ENCODE measurements around the gene PRKAG2.

Gene PRKAG2

DNA sequence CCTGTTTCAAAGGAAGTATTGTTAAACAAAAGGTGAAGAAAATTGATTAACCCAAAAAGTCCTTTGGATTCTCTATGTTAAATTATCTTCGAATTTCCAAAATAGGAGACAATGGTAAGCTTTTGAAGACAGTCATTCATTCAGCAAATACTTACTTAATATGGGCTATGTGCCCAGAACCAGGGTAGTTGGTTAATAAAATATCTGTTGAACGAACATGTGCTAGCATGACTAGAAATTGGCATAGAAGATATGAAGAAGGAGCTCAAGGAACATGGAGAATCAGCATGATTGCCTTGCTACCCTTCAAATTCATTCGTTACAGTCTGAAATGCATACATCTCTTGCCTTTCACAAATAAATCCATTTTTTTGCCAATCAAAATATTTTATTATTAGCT lies 234.2 kb downstream of the PRKAG2 start:
- no peak for DNase-seq (ENCODE audit: low read depth)

- no peak for DNase-seq (ENCODE audit: low read depth)
Measured at GRCh38 chr7:151641587-151641986, 235.3 kb downstream of the PRKAG2 start.

DNA sequence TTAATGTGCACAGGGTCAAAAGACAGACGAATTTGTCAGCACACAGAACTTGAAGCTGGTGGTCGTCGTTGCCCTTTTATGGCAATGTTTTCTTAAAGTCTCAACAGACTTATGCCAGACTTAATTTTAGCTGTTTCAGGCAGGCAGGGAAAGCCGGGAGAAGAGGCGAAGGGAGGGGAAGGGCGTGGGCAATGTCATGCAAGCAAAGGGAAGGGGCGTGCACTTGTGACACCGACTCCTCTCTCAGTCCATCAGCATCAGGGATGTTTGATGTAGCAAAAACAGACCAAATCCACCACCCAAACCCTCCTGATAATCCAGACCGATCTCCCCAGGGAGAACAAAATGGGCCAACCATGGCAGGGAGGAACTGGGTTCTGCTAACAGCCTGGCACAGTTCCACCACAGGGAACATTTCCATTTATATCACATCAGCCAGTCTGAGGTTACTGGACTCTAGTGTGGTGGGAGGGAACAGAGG lies 239.1 kb downstream of the PRKAG2 start:
- DNase-seq (ENCODE audit: low read depth): peak; percentile 31

GRCh38 chr7:151634643-151635042 lies 242.3 kb downstream of the PRKAG2 start:
- no peak for DNase-seq (ENCODE audit: low read depth)

- no peak for DNase-seq (ENCODE audit: low read depth)
Measured at GRCh38 chr7:151633516-151633812, 243.5 kb downstream of the PRKAG2 start.

- no peak for DNase-seq (ENCODE audit: low read depth)
Measured at GRCh38 chr7:151632750-151633515, 244.0 kb downstream of the PRKAG2 start.

GRCh38 chr7:151631953-151632749 lies 244.8 kb downstream of the PRKAG2 start:
- no peak for DNase-seq (ENCODE audit: low read depth)

DNA sequence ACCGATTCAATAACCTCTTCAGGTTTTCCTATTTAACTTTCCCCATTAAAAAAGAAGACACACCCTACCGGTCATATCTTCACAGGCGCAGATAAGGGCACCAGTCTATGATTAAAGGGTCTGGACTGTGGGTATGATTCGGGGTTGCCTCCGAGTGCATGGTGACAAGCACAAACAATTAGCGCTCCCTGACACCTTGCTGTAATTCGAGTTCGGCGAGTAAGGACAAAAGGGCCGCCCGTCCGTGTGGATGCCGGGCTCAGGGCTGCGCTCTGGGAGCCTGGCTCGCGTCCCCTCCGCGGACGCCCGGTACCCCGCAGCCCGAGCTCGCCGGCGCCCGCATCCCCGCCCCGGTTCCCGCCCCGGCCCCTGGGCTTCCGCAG lies 245.4 kb downstream of the PRKAG2 start:
- DNase-seq (ENCODE audit: low read depth): no peak

GRCh38 chr7:151630851-151631569 lies 245.9 kb downstream of the PRKAG2 start:
- no peak for DNase-seq (ENCODE audit: low read depth)

DNA sequence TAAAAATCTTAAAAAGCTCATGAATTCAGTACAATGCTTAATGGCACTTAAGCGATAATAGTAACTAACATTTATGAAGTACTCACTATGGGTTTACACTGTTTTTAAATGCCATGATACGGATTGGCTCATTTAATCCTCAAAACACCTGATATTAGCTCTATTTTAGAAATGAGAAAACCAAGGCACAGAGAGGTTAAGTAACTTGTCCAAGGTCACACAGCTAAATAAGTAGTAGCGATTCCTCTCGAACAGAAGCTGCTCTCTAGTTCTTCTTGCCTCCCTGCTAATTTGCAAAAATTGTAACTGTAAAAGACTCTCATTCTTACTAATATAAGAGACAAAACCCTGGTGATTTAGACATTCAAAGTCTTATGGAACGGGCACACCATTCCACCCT lies 246.6 kb downstream of the PRKAG2 start:
- DNase-seq (ENCODE audit: low read depth): no peak

- no peak for DNase-seq (ENCODE audit: low read depth)
Measured at GRCh38 chr7:151629713-151630272, 247.1 kb downstream of the PRKAG2 start.

- no peak for DNase-seq (ENCODE audit: low read depth)
Measured at GRCh38 chr7:151628846-151629604, 247.9 kb downstream of the PRKAG2 start.

DNA sequence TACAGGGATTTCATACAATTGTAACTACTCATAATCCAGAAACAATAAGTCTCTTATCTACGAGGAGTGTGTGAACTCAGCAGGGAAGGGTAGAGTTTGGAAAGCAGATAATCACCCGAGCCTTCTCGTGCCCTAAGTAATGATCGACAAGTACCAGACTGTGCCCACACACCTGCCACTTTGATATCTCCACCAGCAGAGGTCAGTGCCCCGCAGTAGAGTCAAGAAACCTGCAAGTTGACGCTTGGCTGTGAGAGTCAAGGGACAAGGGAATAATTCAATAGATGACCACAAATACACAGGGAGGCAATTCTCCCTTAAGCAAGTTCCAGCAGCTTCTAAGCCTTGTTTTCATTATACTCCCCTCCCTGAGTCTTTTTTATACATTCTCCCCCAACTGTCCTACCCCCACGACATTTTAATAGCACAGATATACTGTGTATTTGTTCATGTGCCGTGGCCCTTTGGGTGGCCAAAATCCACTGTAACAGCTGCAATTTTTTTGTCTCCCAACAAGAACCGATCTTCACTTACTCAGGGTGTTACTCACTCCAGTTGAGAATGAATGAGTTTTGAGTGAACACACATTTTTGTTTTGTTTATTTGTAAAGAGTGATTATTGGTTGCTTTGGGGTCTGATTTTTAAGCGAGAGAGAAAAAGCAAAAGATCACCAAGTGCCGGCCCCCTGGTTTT lies 250.3 kb downstream of the PRKAG2 start:
- no peak for DNase-seq (ENCODE audit: low read depth)

DNA sequence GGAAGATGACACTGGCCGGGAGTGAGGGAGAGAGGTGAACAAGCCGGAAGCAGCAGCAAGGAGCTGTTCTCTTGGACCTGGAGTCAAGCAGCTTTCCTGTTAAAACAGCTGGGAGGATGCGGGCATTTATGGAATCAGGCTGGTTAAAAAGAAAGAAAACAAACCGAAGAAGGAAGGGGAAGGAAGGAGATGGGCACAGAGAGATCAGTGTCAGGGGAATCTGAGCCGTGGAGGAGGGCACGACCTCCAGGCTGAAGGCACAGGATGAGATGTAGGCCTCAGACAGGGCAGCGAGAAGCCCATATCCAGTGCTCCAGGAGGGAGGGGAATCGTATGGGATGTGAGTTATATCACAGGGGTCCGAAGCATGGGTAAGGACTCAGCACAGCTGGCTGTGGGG lies 251.3 kb downstream of the PRKAG2 start:
- DNase-seq (ENCODE audit: low read depth): no peak

- DNase-seq (ENCODE audit: low read depth): no peak
Measured at GRCh38 chr7:151624246-151624928, 252.5 kb downstream of the PRKAG2 start.

- no peak for DNase-seq (ENCODE audit: low read depth)
Measured at GRCh38 chr7:151623766-151624165, 253.1 kb downstream of the PRKAG2 start.

- DNase-seq (ENCODE audit: low read depth): no peak
Measured at GRCh38 chr7:151621961-151622360, 255.0 kb downstream of the PRKAG2 start.

DNA sequence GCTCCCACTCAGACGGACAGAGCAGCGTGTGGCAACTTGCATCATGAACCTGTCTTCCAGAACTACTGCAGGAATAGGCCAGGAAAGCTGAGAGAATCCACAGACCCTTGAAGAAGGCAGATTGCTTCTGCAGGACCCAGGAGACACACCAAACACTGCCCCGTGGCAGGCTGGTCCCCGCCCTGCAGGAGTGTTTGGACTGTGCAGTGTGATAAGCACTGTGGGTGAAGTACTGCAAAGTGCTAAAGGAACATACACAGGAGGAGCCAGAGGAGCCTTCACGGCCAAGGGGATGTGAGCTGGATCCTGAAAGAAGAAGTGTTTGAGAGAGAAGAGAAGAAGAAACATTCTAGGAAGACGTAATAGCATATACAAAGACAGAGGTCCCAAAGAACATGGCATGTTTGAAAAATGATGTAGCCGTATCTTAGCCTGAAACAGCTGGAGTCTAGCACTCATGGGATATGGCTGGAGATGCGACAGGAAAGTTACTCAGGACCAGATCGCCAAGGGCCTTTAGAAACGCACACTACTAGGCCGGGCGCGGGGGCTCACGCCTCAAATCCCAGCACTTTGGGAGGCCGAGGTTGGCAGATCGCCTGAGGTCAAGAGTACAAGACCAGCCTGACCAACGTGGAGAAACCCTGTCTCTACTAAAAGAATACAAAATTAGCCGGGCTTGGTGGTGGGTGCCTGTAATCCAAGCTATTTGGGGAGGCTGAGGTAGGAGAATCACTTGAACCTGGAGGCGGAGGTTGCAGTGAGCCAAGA lies 260.3 kb downstream of the PRKAG2 start:
- no peak for DNase-seq (ENCODE audit: low read depth)

GRCh38 chr7:151615784-151616183 lies 261.1 kb downstream of the PRKAG2 start:
- no peak for DNase-seq (ENCODE audit: low read depth)

- DNase-seq (ENCODE audit: low read depth): no peak
Measured at GRCh38 chr7:151615058-151615457, 261.9 kb downstream of the PRKAG2 start.
